OCI-LY7 (cell line): ENCODE results near the gene PCNX3. TPM values are rescaled to one million over a fixed set of nuclear protein-coding genes. Genes with fewer than 3 reads are reported as not detected.

Experiments used
- Bru-seq: library from RNA; stranded (reverse); fragments of 400-500 nt; gene quantifications from one replicate; lab custom pipeline; 2021; lab: Mats Ljungman, UMichigan
- BruChase-seq, 2 experiments: library from RNA; stranded (reverse); fragments of 400-500 nt; gene quantifications; one replicate each; lab custom pipeline; 2021; lab: Mats Ljungman, UMichigan
- BruUV-seq: library from RNA; stranded (reverse); fragments of 400-500 nt; replicated peaks from 2 replicates; lab custom pipeline; 2021; lab: Mats Ljungman, UMichigan
- CTCF ChIA-PET: fragments of 300-600 bp; sonication (Branson Sonifier 250); formaldehyde crosslinking; loops from one replicate; lab custom pipeline; 2022; ENCODE audit warnings: antibody characterized with exemption; ENCODE audit not compliant: unreplicated experiment; lab: Charles Lee
- POLR2A ChIA-PET: fragments of 300-600 bp; sonication (Branson Sonifier 250); formaldehyde crosslinking; loops from one replicate; lab custom pipeline; 2022; ENCODE audit warnings: antibody characterized with exemption; lab: Charles Lee
- DNase-seq: peaks from one replicate; pipeline ENCODE4 v3.0.0-alpha.2; 2015; ENCODE audit warnings: low spot score
- H2AFZ ChIP-seq: fragments of 200-600 bp; sonication (generic), shearing (Covaris generic); 2 replicates; pipeline ENCODE4 v1.6.1; 2014; ENCODE audit warnings: mild to moderate bottlenecking, antibody characterized with exemption, low read length, moderate library complexity
- H3K27ac ChIP-seq: fragments of 200-600 bp; sonication (generic); 2 replicates; pipeline ENCODE4 v1.5.1; 2014; ENCODE audit warnings: mixed run types, low read depth, mild to moderate bottlenecking, moderate library complexity, low read length, inconsistent platforms; ENCODE audit not compliant: poor library complexity, severe bottlenecking
- H3K36me3 ChIP-seq: fragments of 200-600 bp; sonication (generic); 2 replicates; pipeline ENCODE4 v1.6.1; 2014; ENCODE audit warnings: mild to moderate bottlenecking, antibody characterized with exemption, low read length, moderate library complexity, mixed read lengths; ENCODE audit not compliant: insufficient read depth
- H3K4me1 ChIP-seq: fragments of 200-600 bp; sonication (generic); 2 replicates; pipeline ENCODE4 v1.5.1; 2014; ENCODE audit warnings: mild to moderate bottlenecking, low read length; ENCODE audit not compliant: insufficient read depth, poor library complexity, severe bottlenecking
- H3K4me2 ChIP-seq: fragments of 200-600 bp; sonication (generic); 2 replicates; pipeline ENCODE4 v1.6.1; 2014; ENCODE audit warnings: mild to moderate bottlenecking, low read length
- H3K4me3 ChIP-seq: fragments of 200-600 bp; sonication (generic); 2 replicates; pipeline ENCODE4 v1.5.1; 2014; ENCODE audit warnings: mild to moderate bottlenecking, low read depth, low read length; ENCODE audit not compliant: poor library complexity, severe bottlenecking
- H3K79me2 ChIP-seq: fragments of 200-600 bp; sonication (generic); 2 replicates; pipeline ENCODE4 v1.6.1; 2016; ENCODE audit warnings: low read depth, mild to moderate bottlenecking, low read length, moderate library complexity, mixed read lengths; ENCODE audit not compliant: insufficient read depth
- H3K9me2 ChIP-seq: fragments of 200-600 bp; sonication (generic); 2 replicates; pipeline ENCODE4 v1.6.1; 2016; ENCODE audit warnings: mild to moderate bottlenecking, low read length, mixed read lengths; ENCODE audit not compliant: insufficient read depth
- H3K9me3 ChIP-seq: fragments of 200-600 bp; sonication (generic); 2 replicates; pipeline ENCODE4 v1.6.1; 2014; ENCODE audit warnings: mild to moderate bottlenecking, mixed run types, low read length, mixed read lengths
- H4K20me1 ChIP-seq: fragments of 200-600 bp; sonication (generic); 2 replicates; pipeline ENCODE4 v1.6.1; 2014; ENCODE audit warnings: mild to moderate bottlenecking, antibody characterized with exemption, low read length, moderate library complexity, mixed read lengths; ENCODE audit not compliant: insufficient read depth
- EZH2phosphoT487 ChIP-seq: fragments of 200-600 bp; sonication (generic); IDR thresholded peaks from 2 replicates; pipeline ENCODE4 v1.6.1; 2018; ENCODE audit warnings: low read depth, borderline replicate concordance, mild to moderate bottlenecking, mixed run types, antibody characterized with exemption, low read length, moderate library complexity, mixed read lengths
- intact Hi-C: fragments of 100-400 bp; cut with micrococcal nuclease; formaldehyde crosslinking; loops from one replicate; pipeline ENCODE4 v1.10.0; 2022; ENCODE audit not compliant: unreplicated experiment
- long read RNA-seq: library from polyadenylated mRNA; stranded (forward); transcript quantifications from one replicate; pipeline ENCODE4 v2.0.0, GENCODE V29; 2022
- total RNA-seq, 2 experiments: library from RNA; depleted of rRNA in 1 of 2; stranded (reverse); fragments of >200 nt in 1 of 2; shearing (Covaris generic) in 1 of 2; gene quantifications; 2 replicates each; pipeline ENCODE4 v1.2.3, GENCODE V29; 2014 to 2022
- TF ChIP-seq, protein P1 (sequence below): fragments of 200-600 bp; sonication (generic); conservative IDR thresholded peaks from 2 replicates; pipeline ENCODE4 v1.5.1; 2014; ENCODE audit warnings: mild to moderate bottlenecking, antibody characterized with exemption, low read length, moderate library complexity, mixed read lengths

PCNX3 gene
- 29.9 and 36.2 TPM in 2 replicates for total RNA-seq (2014; rRNA removed; shearing (Covaris generic))
- 66.7 and 70.7 TPM in 2 replicates for total RNA-seq (2022)
- Bru-seq, nascent RNA, result percentile 62 among the genes with signal in this experiment
- percentile 81 among the genes with signal in this experiment for BruChase-seq, experiment 1, labeled RNA remaining after a 6-hour chase
- BruChase-seq, experiment 2, labeled RNA remaining after a 2-hour chase, result percentile 81 among the genes with signal in this experiment
- long read RNA-seq, full-length matches to known transcripts, result 4 of 100 reads
- long read RNA-seq, partial matches to known transcripts, result 63 of 100 reads
- long read RNA-seq, other reads (novel, unspliced or antisense), result 33 of 100 reads

DNA sequence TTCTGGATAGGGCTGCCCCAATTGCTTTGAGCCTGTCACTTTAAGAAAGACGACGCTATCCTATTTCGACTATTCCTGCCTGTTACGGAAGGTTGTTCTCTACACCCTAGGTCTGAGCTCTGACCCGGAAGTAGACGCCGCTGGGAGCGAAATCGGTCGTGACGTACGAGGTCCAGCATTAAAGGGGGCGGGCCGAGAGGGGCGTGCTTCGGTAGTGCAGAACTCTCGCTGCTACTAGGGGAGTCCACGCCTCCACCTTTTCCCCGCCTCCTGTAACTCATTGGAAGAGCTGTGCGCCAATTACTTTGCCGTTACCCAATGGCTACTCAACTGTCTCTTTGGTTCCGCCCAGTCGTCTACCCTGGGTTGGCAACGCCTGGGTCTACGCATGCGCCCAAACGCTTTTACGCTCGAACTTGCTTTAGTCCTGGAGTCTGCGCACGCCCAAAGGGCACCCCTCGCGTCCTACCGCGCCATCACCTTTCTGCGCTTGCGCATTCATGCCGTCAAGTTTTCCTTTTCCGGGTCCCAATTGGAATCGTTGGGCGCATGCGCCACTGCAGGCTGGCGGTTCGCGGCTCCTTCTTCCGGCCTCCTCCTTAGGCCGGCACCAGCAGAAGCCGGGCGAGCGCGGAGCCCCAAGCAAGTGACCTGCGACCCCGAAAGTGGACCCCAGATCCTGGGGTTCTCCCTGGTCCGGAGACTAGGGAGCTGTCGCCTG, at the start of gene PCNX3:
PCNX3 (plus strand) TSS at position 548 of the 721 bp plus-strand sequence. CDS start 536 bp downstream, outside the sequence.
- H2AFZ ChIP-seq, result peak within 1 kb of the TSS; percentile 24; the same call in 1 of the 2 replicates
- H4K20me1 ChIP-seq, result no peaks in the 10 kb centered on the region
- no peaks in the 10 kb centered on the region for H3K9me2 ChIP-seq
- peak within 1 kb of the TSS; percentile 75 for H3K27ac ChIP-seq
- ChIA-PET CTCF (interaction anchor here (0.7 to 1.8 kb wide), 2 partner anchors 23 to 27 kb away, joined by 3 to 7 read pairs; partner anchors contain the start of gene SIPA1), POLR2A (interaction anchor here (0.5 to 1.5 kb wide), 11 partner anchors 12 to 244 kb away, joined by 3 to 13 read pairs (median 4); partner anchors contain the start of genes FAM89B and SIPA1)
- H3K4me3 ChIP-seq, result peak within 1 kb of the TSS; percentile 97
- no peaks in the 10 kb centered on the region for H3K9me3 ChIP-seq
- BruUV-seq, result no TSS peak
- DNase-seq, result peak; percentile 100
- peaks cover 35% of the 10 kb centered on the region for H3K36me3 ChIP-seq
- TF ChIP-seq EZH2phosphoT487, result no peak
- TF ChIP-seq, protein P1, sequence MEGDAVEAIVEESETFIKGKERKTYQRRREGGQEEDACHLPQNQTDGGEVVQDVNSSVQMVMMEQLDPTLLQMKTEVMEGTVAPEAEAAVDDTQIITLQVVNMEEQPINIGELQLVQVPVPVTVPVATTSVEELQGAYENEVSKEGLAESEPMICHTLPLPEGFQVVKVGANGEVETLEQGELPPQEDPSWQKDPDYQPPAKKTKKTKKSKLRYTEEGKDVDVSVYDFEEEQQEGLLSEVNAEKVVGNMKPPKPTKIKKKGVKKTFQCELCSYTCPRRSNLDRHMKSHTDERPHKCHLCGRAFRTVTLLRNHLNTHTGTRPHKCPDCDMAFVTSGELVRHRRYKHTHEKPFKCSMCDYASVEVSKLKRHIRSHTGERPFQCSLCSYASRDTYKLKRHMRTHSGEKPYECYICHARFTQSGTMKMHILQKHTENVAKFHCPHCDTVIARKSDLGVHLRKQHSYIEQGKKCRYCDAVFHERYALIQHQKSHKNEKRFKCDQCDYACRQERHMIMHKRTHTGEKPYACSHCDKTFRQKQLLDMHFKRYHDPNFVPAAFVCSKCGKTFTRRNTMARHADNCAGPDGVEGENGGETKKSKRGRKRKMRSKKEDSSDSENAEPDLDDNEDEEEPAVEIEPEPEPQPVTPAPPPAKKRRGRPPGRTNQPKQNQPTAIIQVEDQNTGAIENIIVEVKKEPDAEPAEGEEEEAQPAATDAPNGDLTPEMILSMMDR, result no peak
- H3K79me2 ChIP-seq, result peaks cover 50% of the 10 kb centered on the region
- intact Hi-C loops, result loop anchor here (1.0 to 2.0 kb wide), 5 partner anchors 25 to 243 kb away; partner anchors contain the start of gene CFL1
- H3K4me2 ChIP-seq, result peak within 1 kb of the TSS; percentile 99
- peaks cover 48% of the 10 kb centered on the region for H3K4me1 ChIP-seq

DNA sequence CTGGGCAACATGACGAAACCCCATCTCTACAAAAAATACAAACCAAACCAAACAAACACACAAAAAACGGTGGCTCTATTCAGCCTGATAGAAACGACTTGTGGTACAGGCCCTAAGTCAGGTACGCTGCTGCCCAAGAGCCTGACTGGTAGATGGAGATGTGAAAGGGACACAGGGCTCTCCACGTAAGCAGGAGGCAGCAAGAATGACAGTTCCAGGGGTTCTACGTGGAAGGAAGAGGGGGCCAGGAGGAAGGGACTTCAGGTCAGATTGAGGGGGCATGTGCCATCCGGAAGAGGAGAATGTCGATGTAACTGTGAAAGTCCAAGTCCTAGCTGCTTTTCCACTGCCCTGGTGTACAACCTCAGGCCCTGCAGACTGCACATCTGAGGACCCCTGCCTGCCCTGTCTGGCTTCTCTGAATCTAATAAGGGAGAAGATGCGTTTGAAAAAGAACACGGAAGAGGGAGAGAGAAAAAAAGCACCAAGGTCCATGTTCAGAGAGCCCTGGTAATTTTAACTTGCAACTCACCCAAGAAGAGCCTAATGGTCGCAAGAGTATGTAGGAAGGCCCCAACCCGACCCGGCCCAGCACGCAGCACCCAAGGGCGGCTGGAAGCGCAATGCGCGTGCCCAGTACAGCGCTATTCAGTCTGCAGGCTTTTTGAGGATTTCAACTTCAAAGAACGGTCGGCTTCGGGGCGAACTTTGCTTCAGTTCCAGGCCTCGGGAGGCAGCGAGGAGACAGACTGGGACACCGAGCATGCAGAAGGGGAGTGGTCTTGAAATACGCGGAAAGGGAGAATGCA, 46.2 kb upstream of the PCNX3 start:
- CTCF ChIA-PET, result interaction anchor here (1.1 kb wide), 1 partner anchor 19 kb away, joined by 4 read pairs; no protein-coding TSS in a partner anchor
- intact Hi-C loops, result no loop called here
- TSS peak; percentile 72 for BruUV-seq
- POLR2A ChIA-PET, result interaction anchor here (1.1 kb wide), 1 partner anchor 15 kb away, joined by 3 read pairs; no protein-coding TSS in a partner anchor
- peak overlapping the region; percentile 94 for H3K4me3 ChIP-seq
- H3K27ac ChIP-seq, result peak overlapping the region; percentile 71
- H3K4me1 ChIP-seq, result peaks cover 55% of the 10 kb centered on the region
- H3K9me2 ChIP-seq, result no peaks in the 10 kb centered on the region
- peaks cover 7% of the 10 kb centered on the region; the same call in 1 of the 2 replicates for H4K20me1 ChIP-seq
- TF ChIP-seq, protein P1, result no peak
- no peak for TF ChIP-seq EZH2phosphoT487
- peaks cover 38% of the 10 kb centered on the region for H3K79me2 ChIP-seq
- H3K4me2 ChIP-seq, result peak overlapping the region; percentile 94
- H2AFZ ChIP-seq, result peak overlapping the region; percentile 27; the same call in 1 of the 2 replicates
- no peak for DNase-seq
- H3K9me3 ChIP-seq, result no peaks in the 10 kb centered on the region
- peaks cover 8% of the 10 kb centered on the region; the same call in 1 of the 2 replicates for H3K36me3 ChIP-seq
